ENCODE measurements around the gene ASAH2.

Gene ASAH2

DNA sequence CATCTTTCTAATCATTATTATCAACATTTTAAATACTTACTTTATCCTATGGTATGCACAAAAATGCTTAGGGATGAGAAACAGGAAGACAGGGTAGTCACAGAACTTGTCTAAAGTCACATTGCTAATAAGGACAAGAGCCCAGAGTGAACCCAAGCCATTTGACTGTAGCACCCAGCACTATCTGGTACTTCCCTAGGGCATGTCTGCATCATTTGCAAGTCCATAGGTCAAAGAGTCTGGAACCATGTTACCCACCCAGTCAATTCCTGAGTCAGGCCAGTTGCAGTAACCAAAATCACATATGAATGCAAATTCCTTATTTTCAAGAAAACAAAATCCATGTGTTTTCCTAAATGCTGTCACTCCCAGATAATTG lies 19.1 kb downstream of the ASAH2 start:
- TF ChIP-seq, protein P1, sequence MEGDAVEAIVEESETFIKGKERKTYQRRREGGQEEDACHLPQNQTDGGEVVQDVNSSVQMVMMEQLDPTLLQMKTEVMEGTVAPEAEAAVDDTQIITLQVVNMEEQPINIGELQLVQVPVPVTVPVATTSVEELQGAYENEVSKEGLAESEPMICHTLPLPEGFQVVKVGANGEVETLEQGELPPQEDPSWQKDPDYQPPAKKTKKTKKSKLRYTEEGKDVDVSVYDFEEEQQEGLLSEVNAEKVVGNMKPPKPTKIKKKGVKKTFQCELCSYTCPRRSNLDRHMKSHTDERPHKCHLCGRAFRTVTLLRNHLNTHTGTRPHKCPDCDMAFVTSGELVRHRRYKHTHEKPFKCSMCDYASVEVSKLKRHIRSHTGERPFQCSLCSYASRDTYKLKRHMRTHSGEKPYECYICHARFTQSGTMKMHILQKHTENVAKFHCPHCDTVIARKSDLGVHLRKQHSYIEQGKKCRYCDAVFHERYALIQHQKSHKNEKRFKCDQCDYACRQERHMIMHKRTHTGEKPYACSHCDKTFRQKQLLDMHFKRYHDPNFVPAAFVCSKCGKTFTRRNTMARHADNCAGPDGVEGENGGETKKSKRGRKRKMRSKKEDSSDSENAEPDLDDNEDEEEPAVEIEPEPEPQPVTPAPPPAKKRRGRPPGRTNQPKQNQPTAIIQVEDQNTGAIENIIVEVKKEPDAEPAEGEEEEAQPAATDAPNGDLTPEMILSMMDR (IDR thresholded peaks at IDR 0.05; ENCODE audit: low read depth, low read length): no peak
- DNase-seq: no peak
- Histone ChIP-seq H3K27me3 (ENCODE audit: insufficient read depth, low read depth, severe bottlenecking) (peaks cover 2% of the 10 kb centered on the region), H3K9me3 (ENCODE audit: severe bottlenecking) (no peaks in the 10 kb centered on the region), H3K36me3 (no peaks in the 10 kb centered on the region), H3K27ac (no peak overlapping the region), H3K4me3 (ENCODE audit: low read depth, low read length) (no peak overlapping the region)

DNA sequence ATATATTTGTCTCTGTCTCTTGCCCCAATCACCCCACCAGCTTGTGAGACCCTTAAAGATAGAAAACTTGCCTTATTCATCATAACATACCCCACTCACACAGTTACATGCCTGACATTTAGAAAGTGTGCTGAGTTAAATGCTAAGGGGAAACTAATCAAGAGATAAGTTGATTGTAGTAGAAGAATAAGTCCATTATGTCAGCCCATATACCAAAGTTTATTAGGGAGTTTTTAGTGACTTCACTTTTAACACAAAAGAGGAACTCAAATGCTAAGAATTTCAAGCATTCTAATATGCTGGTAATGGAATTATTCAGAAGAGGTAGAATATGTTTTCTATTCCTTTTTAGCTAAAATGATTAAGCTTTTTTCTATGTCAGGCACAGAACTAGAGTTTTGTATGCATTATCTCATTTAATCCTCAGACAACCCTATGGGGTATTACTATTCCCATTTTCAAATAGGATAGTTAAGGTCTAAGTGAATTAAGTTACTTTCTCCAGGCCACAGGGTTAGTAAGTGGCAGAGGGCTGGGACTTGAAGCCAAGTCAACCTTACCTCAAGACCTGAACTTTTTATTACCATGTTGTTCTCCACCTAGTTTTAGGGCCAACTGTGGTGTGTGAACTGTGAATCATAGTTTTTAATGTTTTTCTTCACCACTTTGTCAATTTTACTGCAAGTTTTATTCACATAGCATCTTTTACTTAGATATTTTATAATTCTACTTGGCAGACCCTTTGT lies 19.6 kb downstream of the ASAH2 start:
- no peak overlapping the region for H3K27ac ChIP-seq
- no peak for DNase-seq

DNA sequence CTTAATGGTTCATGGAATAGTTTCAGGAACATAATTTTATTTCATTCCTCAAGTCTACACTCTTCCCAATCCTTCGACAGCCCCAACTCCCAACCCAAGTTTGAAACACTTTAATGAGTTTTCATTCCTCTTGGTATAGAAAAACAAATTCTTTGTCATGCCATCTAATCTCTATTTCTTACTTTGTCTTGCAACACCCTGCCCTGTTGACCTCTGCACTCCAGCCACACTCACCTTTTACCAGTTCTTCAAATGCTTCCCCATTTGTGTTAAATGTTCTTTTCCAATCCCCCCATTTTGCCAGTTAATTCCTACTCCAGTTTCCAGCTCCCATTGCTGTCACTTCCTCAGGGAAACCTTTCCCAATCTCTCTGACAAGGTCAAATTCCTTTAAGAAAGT lies 21.9 kb downstream of the ASAH2 start:
- no peaks in the 10 kb centered on the region for H3K9me3 ChIP-seq (ENCODE audit: severe bottlenecking)
- TF ChIP-seq, protein P1 (IDR thresholded peaks at IDR 0.05; ENCODE audit: low read depth, low read length): no peak
- no peak for DNase-seq

More for the DNA sequence above, 19.6 kb downstream of the ASAH2 start:
- H3K27me3 ChIP-seq (ENCODE audit: insufficient read depth, low read depth, severe bottlenecking): peaks cover 2% of the 10 kb centered on the region
- H3K9me3 ChIP-seq (ENCODE audit: severe bottlenecking): no peaks in the 10 kb centered on the region
- no peak overlapping the region for H3K4me3 ChIP-seq (ENCODE audit: low read depth, low read length)
- H3K36me3 ChIP-seq: no peaks in the 10 kb centered on the region
- TF ChIP-seq, protein P1 (IDR thresholded peaks at IDR 0.05; ENCODE audit: low read depth, low read length): no peak

DNA sequence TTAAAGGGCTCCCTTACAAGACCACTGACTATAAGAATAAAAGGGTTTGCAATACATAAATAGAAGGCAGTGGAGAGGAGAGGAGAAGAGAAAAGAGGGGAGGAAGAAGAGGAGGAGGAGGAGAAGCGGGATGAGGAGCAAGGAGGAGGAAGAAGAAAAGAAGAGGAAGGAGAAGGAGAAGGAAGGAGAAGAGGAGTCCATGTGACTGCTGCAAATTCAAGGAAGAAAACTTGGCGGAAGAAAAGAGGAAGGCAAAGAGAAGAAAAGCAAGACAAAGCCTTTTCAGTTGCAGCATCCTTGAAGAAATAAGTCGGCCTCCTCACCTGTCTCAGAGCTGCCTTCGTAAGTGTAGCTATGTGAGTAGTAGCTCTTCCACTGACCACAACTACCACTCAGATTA lies 22.6 kb downstream of the ASAH2 start:
- H3K36me3 ChIP-seq: no peaks in the 10 kb centered on the region
- peaks cover 2% of the 10 kb centered on the region for H3K27me3 ChIP-seq (ENCODE audit: insufficient read depth, low read depth, severe bottlenecking)
- no peak overlapping the region for H3K4me3 ChIP-seq (ENCODE audit: low read depth, low read length)
- TF ChIP-seq, protein P1 (IDR thresholded peaks at IDR 0.05; ENCODE audit: low read depth, low read length): no peak
- no peak for DNase-seq
- H3K27ac ChIP-seq: no peak overlapping the region
- no peaks in the 10 kb centered on the region for H3K9me3 ChIP-seq (ENCODE audit: severe bottlenecking)

More for the DNA sequence above, 21.9 kb downstream of the ASAH2 start:
- Histone ChIP-seq H3K27me3 (ENCODE audit: insufficient read depth, low read depth, severe bottlenecking) (peaks cover 2% of the 10 kb centered on the region), H3K36me3 (no peaks in the 10 kb centered on the region), H3K4me3 (ENCODE audit: low read depth, low read length) (no peak overlapping the region), H3K27ac (no peak overlapping the region)

DNA sequence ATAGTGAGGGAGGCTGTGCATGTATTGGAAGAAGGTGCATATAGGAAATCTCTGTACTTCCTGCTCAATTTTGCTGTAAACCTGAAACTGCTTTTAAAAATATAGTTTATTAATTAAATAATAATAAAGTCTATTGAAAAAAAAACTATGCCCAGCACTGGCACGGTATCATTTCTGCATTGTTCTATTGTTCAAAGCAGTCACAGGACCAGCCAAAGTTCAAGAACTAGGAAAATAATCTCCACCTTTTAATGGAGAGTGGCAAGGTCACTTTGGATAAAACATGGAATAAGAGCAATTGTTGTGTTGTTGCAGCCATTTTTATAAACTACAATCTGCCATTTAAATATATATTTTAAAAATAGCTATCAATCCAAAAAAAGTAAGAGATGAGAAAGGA lies 24.7 kb downstream of the ASAH2 start:
- TF ChIP-seq, protein P1 (IDR thresholded peaks at IDR 0.05; ENCODE audit: low read depth, low read length): no peak
- Histone ChIP-seq H3K4me3 (ENCODE audit: low read depth, low read length) (no peak overlapping the region), H3K27ac (no peak overlapping the region), H3K27me3 (ENCODE audit: insufficient read depth, low read depth, severe bottlenecking) (peaks cover 2% of the 10 kb centered on the region), H3K9me3 (ENCODE audit: severe bottlenecking) (no peaks in the 10 kb centered on the region), H3K36me3 (no peaks in the 10 kb centered on the region)
- no peak for DNase-seq
